Right lobe of liver (tissue), 4 donors: ENCODE measurements around the gene BCL2L14.

Experiments used
- POLR2A ChIP-seq: fragments of 450-650 bp; IDR thresholded peaks from one replicate; pipeline ENCODE4 v1.6.1; 2017; ENCODE audit warnings: antibody characterized with exemption, mild to moderate bottlenecking
- TF ChIP-seq, protein P1 (sequence below), 4 donors: fragments of 200-600 bp in 3 of 4; fragments of 450-650 bp in 1 of 4; IDR thresholded peaks; one replicate each; pipeline versions ENCODE4 v1.5.1 to v1.8.0; 2016 to 2022; ENCODE audit warnings: antibody characterized with exemption in 4 of 4, mild to moderate bottlenecking in 2 of 4
- donor health status: DM: no; HTN: no; CAD: no.
- donor health status: DM: no; HTN: no; CAD: no.
- donor health status: DM: no; HTN: yes; CAD: no.

- no peak for TF ChIP-seq POLR2A
- TF ChIP-seq, protein P1, sequence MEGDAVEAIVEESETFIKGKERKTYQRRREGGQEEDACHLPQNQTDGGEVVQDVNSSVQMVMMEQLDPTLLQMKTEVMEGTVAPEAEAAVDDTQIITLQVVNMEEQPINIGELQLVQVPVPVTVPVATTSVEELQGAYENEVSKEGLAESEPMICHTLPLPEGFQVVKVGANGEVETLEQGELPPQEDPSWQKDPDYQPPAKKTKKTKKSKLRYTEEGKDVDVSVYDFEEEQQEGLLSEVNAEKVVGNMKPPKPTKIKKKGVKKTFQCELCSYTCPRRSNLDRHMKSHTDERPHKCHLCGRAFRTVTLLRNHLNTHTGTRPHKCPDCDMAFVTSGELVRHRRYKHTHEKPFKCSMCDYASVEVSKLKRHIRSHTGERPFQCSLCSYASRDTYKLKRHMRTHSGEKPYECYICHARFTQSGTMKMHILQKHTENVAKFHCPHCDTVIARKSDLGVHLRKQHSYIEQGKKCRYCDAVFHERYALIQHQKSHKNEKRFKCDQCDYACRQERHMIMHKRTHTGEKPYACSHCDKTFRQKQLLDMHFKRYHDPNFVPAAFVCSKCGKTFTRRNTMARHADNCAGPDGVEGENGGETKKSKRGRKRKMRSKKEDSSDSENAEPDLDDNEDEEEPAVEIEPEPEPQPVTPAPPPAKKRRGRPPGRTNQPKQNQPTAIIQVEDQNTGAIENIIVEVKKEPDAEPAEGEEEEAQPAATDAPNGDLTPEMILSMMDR (IDR thresholded peaks at IDR 0.05) = no peak
These were observed 15.7 kb upstream of the BCL2L14 start for GRCh38 chr12:12054993-12055392.
